SK-N-SH (cell line): Measurements from ENCODE around the gene BCAS4. TPM values are rescaled to one million over a fixed set of nuclear protein-coding genes. Genes with fewer than 3 reads are reported as not detected.

Experiments used
- CTCF ChIA-PET: fragments of 300-600, 350-600 bp; formaldehyde crosslinking; extraction: SDS; loops from one replicate; lab custom pipeline; 2021; lab: Yijun Ruan, JAX
- POLR2A ChIA-PET: fragments of 350-600 bp; sonication (Branson Sonifier 250); formaldehyde crosslinking; extraction: SDS; loops from one replicate; lab custom pipeline; 2020; ENCODE audit warnings: antibody characterized with exemption, inconsistent platforms; lab: Yijun Ruan, JAX
- DNase-seq: peaks from one replicate; pipeline ENCODE4 v3.0.0; 2012
- H2AFZ ChIP-seq: fragments of 200-600 bp; sonication (generic); 2 replicates; pipeline ENCODE4 v1.8.1; 2016; ENCODE audit warnings: antibody characterized with exemption, mild to moderate bottlenecking, low read depth
- H3F3A ChIP-seq: fragments of 200-600 bp; sonication (generic); replicated peaks from 2 replicates; pipeline ENCODE3; 2016; ENCODE audit warnings: antibody characterized with exemption, mild to moderate bottlenecking; ENCODE audit not compliant: insufficient read depth
- H3K27ac ChIP-seq, 2 experiments: fragments of 200-500 bp in 1 of 2; fragments of 200-600 bp in 1 of 2; sonication (Bioruptor generic) in 1 of 2; sonication (generic), shearing (Covaris generic) in 1 of 2; 2 replicates each; pipeline versions ENCODE4 v1.5.1 to v1.6.1; 2014 to 2016; ENCODE audit warnings: low read depth in 2 of 2, inconsistent platforms in 1 of 2, low read length in 1 of 2, mild to moderate bottlenecking in 1 of 2, mixed read lengths in 1 of 2
- H3K27me3 ChIP-seq: fragments of 200-600 bp; sonication (generic), shearing (Covaris generic); 2 replicates; pipeline ENCODE4 v1.6.1; 2016; ENCODE audit warnings: mixed run types; ENCODE audit not compliant: insufficient read depth
- H3K36me3 ChIP-seq, 2 experiments: fragments of 200-500 bp in 1 of 2; fragments of 200-600 bp in 1 of 2; sonication (Bioruptor generic) in 1 of 2; sonication (generic) in 1 of 2; replicated peaks in 1 of 2; 2 replicates each; pipeline versions ENCODE3 to v1.5.1; 2014 to 2016; ENCODE audit warnings: low read length in 1 of 2, mild to moderate bottlenecking in 1 of 2; ENCODE audit not compliant: insufficient read depth in 2 of 2, control insufficient read depth in 1 of 2
- H3K4me1 ChIP-seq, 2 experiments: fragments of 200-500 bp in 1 of 2; fragments of 200-600 bp in 1 of 2; sonication (Bioruptor generic) in 1 of 2; sonication (generic), shearing (Covaris generic) in 1 of 2; 2 replicates each; pipeline versions ENCODE4 v1.5.1 to v1.6.1; 2014 to 2016; ENCODE audit warnings: low read depth in 1 of 2, low read length in 1 of 2, mixed run types in 1 of 2; ENCODE audit not compliant: insufficient read depth in 2 of 2, control insufficient read depth in 1 of 2
- H3K4me2 ChIP-seq: fragments of 200-600 bp; sonication (generic), shearing (Covaris generic); 2 replicates; pipeline ENCODE4 v1.6.1; 2017; ENCODE audit warnings: mixed run types
- H3K4me3 ChIP-seq, 2 experiments: fragments of 200-500 bp in 1 of 2; fragments of 200-600 bp in 1 of 2; sonication (Bioruptor generic) in 1 of 2; sonication (generic), shearing (Covaris generic) in 1 of 2; 2 replicates each; pipeline versions ENCODE4 v1.5.1 to v1.8.1; 2014 to 2016; ENCODE audit warnings: low read depth in 2 of 2, inconsistent platforms in 1 of 2, low read length in 1 of 2, mild to moderate bottlenecking in 1 of 2, mixed read lengths in 1 of 2, moderate library complexity in 1 of 2
- H3K79me2 ChIP-seq: fragments of 200-600 bp; sonication (generic); 2 replicates; pipeline ENCODE4 v1.8.1; 2017; ENCODE audit warnings: mild to moderate bottlenecking; ENCODE audit not compliant: insufficient read depth
- H3K9ac ChIP-seq: fragments of 200-600 bp; sonication (generic); 2 replicates; pipeline ENCODE4 v1.6.1; 2017; ENCODE audit warnings: mixed run types
- H3K9me2 ChIP-seq: fragments of 200-600 bp; sonication (generic); 2 replicates; pipeline ENCODE4 v1.6.1; 2017; ENCODE audit warnings: mixed run types
- H3K9me3 ChIP-seq: fragments of 200-600 bp; sonication (generic); 2 replicates; pipeline ENCODE4 v1.6.1; 2017; ENCODE audit warnings: mixed run types, mild to moderate bottlenecking, moderate library complexity
- H4K20me1 ChIP-seq: fragments of 200-600 bp; sonication (generic); 2 replicates; pipeline ENCODE4 v1.6.1; 2017; ENCODE audit warnings: mild to moderate bottlenecking, mixed run types; ENCODE audit not compliant: insufficient read depth
- CTCF ChIP-seq: fragments of 200-600 bp; sonication (generic); IDR thresholded peaks from 2 replicates; pipeline ENCODE4 v1.6.1; 2017; ENCODE audit warnings: antibody characterized with exemption, mild to moderate bottlenecking, moderate library complexity
- EZH2phosphoT487 ChIP-seq: fragments of 200-600 bp; sonication (generic); IDR thresholded peaks from 2 replicates; pipeline ENCODE4 v1.6.1; 2017; ENCODE audit warnings: low read depth, mixed run types, mild to moderate bottlenecking, antibody characterized with exemption, moderate library complexity, borderline replicate concordance
- FOXM1 ChIP-seq: IDR thresholded peaks from 2 replicates; pipeline ENCODE4 v1.4.0; 2012; ENCODE audit warnings: low read depth, mild to moderate bottlenecking
- GABPA ChIP-seq: IDR thresholded peaks from 2 replicates; pipeline ENCODE4 v1.4.0; 2012; ENCODE audit warnings: low read depth, mild to moderate bottlenecking
- IRF3 ChIP-seq: fragments of 150-350 bp; IDR thresholded peaks from 2 replicates; pipeline ENCODE4 v1.6.1; 2016; ENCODE audit warnings: mild to moderate bottlenecking, low read depth, low read length
- MAX ChIP-seq: IDR thresholded peaks from 2 replicates; pipeline ENCODE4 v1.4.0; 2012; ENCODE audit warnings: low read depth
- MXI1 ChIP-seq: IDR thresholded peaks from 2 replicates; pipeline ENCODE4 v1.6.1; 2012; ENCODE audit warnings: mild to moderate bottlenecking, low read depth, low read length, improper control_type of control experiment
- NFIC ChIP-seq: IDR thresholded peaks from 2 replicates; pipeline ENCODE4 v1.4.0; 2012; ENCODE audit warnings: borderline replicate concordance
- NRF1 ChIP-seq: IDR thresholded peaks from 2 replicates; pipeline ENCODE4 v1.6.1; 2012; ENCODE audit warnings: low read depth, mild to moderate bottlenecking, low read length
- POLR2AphosphoS5 ChIP-seq: IDR thresholded peaks from 2 replicates; pipeline ENCODE4 v1.6.1; 2012; ENCODE audit warnings: low read depth, low read length
- RFX5 ChIP-seq: IDR thresholded peaks from 2 replicates; pipeline ENCODE4 v1.6.1; 2012; ENCODE audit warnings: mild to moderate bottlenecking, improper control_type of control experiment, low read length
- RXRA ChIP-seq: IDR thresholded peaks from 2 replicates; pipeline ENCODE4 v1.4.0; 2012; ENCODE audit warnings: low read depth, mild to moderate bottlenecking, borderline replicate concordance
- YY1 ChIP-seq: IDR thresholded peaks from 2 replicates; pipeline ENCODE4 v1.4.0; 2012; ENCODE audit warnings: low read depth, mild to moderate bottlenecking
- WGBS: methylation state at CpG from one replicate; pipeline ENCODE4 v1.1.6; 2017; ENCODE audit warnings: low lambda C conversion rate; 5-methylcytosine and 5-hydroxymethylcytosine counted together
- polyA plus RNA-seq, 3 experiments: library from polyadenylated mRNA; depleted of rRNA; stranded (reverse); fragments of >200 nt; gene quantifications; 2 replicates each; pipeline ENCODE4 v1.2.3, GENCODE V29; 2012

The BCAS4 gene
- polyA plus RNA-seq, 1 of the 3 experiments (the other 2 are of a cell fraction): 43.8 TPM

- DNase-seq: no peak
- WGBS: 95% methylated on average over 9 of the region's 9 CpGs
These were observed 48.7 kb downstream of the BCAS4 start for GRCh38 chr20:50843331-50844276.

More at GRCh38 chr20:50843331-50844276, 48.7 kb downstream of the BCAS4 start:
- Histone ChIP-seq H3F3A (no peaks in the 10 kb centered on the region), H3K27me3 (no peaks in the 10 kb centered on the region), H3K4me3 (no peak overlapping the region), H3K9me2 (no peaks in the 10 kb centered on the region), H3K79me2 (no peaks in the 10 kb centered on the region), H4K20me1 (no peaks in the 10 kb centered on the region), H3K4me1 (peaks cover 9 to 21% of the 10 kb centered on the region in 2 experiments; a peak in 3 of 4 replicates), H3K4me2 (no peak overlapping the region), H3K27ac (no peak overlapping the region), H3K9ac (no peak overlapping the region), H2AFZ (no peak overlapping the region), H3K9me3 (no peaks in the 10 kb centered on the region), H3K36me3 (no peaks in the 10 kb centered on the region)
- CTCF ChIA-PET: interaction anchor here (0.6 to 1.6 kb wide), 4 partner anchors 13 to 86 kb away, joined by 3 to 6 read pairs (median 4); partner anchors contain the start of gene BCAS4
- POLR2A ChIA-PET: no interaction called here
- TF ChIP-seq POLR2AphosphoS5 (no peak), CTCF (no peak), MXI1 (no peak), NRF1 (no peak), IRF3 (no peak), NFIC (no peak), GABPA (no peak), MAX (no peak), YY1 (no peak), EZH2phosphoT487 (no peak), FOXM1 (no peak), RFX5 (no peak), RXRA (no peak)
